ENCODE measurements around the gene TMEM218. TPM values are rescaled to one million over a fixed set of nuclear protein-coding genes. Genes with fewer than 3 reads are reported as not detected.

TMEM218 gene
- total and polyA plus RNA-seq, 2 donors (not counting 1 experiment from before 2014, with no cell fraction given): 20.7 to 31.7 TPM

- no peak overlapping the region for H3K27ac Mint-ChIP-seq
- no peaks in the 10 kb centered on the region for H3K4me1 Mint-ChIP-seq
- Histone ChIP-seq H3K4me1 (ENCODE audit: control insufficient read depth in 2 of 2, insufficient read depth in 2 of 2, low read length in 2 of 2) (no peaks in the 10 kb centered on the region), H3K9ac (ENCODE audit: low read length) (no peak overlapping the region), H3K27me3 (replicated peaks in 1 of 4; ENCODE audit: control extremely low read depth in 1 of 4, control insufficient read depth in 3 of 4, insufficient read depth in 4 of 4, low read length in 3 of 4) (no peaks in the 10 kb centered on the region), H3K4me3 (ENCODE audit: control extremely low read depth in 1 of 5, extremely low read depth in 1 of 5, insufficient read depth in 1 of 5, low read depth in 2 of 5, low read length in 4 of 5) (no peak overlapping the region), H3K9me3 (ENCODE audit: control extremely low read depth in 1 of 3, control insufficient read depth in 2 of 3, insufficient read depth in 1 of 3, low read length in 2 of 3) (peaks cover 0 to 1% (median 0%) of the 10 kb centered on the region in 3 donors), H3K36me3 (replicated peaks in 1 of 2; ENCODE audit: control extremely low read depth in 1 of 2, control insufficient read depth in 1 of 2, extremely low read depth in 1 of 2, insufficient read depth in 2 of 2, low read length in 1 of 2) (peaks cover 16 to 35% of the 10 kb centered on the region in 2 experiments), H3K79me2 (ENCODE audit: control insufficient read depth, insufficient read depth, low read length) (peaks cover 38% of the 10 kb centered on the region), H3K27ac (ENCODE audit: low read length in 2 of 2) (no peak overlapping the region), H4K20me1 (ENCODE audit: control insufficient read depth, insufficient read depth, low read length, poor library complexity, severe bottlenecking) (no peaks in the 10 kb centered on the region), H2AFZ (ENCODE audit: insufficient read depth, low read depth, low read length, poor library complexity, severe bottlenecking) (no peak overlapping the region), H3K4me2 (replicated peaks; ENCODE audit: low read depth, low read length, poor library complexity, severe bottlenecking) (no peak overlapping the region)
- ChIA-PET CTCF (no interaction called here), POLR2A (no interaction called here)
- no peak overlapping the region for H3K4me3 Mint-ChIP-seq
- TF ChIP-seq, protein P1, sequence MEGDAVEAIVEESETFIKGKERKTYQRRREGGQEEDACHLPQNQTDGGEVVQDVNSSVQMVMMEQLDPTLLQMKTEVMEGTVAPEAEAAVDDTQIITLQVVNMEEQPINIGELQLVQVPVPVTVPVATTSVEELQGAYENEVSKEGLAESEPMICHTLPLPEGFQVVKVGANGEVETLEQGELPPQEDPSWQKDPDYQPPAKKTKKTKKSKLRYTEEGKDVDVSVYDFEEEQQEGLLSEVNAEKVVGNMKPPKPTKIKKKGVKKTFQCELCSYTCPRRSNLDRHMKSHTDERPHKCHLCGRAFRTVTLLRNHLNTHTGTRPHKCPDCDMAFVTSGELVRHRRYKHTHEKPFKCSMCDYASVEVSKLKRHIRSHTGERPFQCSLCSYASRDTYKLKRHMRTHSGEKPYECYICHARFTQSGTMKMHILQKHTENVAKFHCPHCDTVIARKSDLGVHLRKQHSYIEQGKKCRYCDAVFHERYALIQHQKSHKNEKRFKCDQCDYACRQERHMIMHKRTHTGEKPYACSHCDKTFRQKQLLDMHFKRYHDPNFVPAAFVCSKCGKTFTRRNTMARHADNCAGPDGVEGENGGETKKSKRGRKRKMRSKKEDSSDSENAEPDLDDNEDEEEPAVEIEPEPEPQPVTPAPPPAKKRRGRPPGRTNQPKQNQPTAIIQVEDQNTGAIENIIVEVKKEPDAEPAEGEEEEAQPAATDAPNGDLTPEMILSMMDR (IDR thresholded peaks at IDR 0.05): no peak
- TF ChIP-seq EZH2 (IDR thresholded peaks at IDR 0.05; ENCODE audit: borderline replicate concordance, insufficient read depth, low read depth, low read length, poor library complexity, severe bottlenecking): no peak
- no peaks in the 10 kb centered on the region for H3K9me3 Mint-ChIP-seq (ENCODE audit: insufficient read depth)
- DNase-seq (no peak), ATAC-seq (ENCODE audit: low read depth) (no peak)
- H3K27me3 Mint-ChIP-seq: no peaks in the 10 kb centered on the region
- 96% methylated on average over 4 of the region's 7 CpGs for WGBS (ENCODE audit: insufficient coverage)
- intact Hi-C loops (cut with micrococcal nuclease): no loop called here
Observed at GRCh38 chr11:125102510-125102909, 8.9 kb downstream of the TMEM218 start.

- 92% methylated on average over 13 of the region's 19 CpGs for WGBS (ENCODE audit: insufficient coverage)
- H3K4me3 Mint-ChIP-seq: no peak overlapping the region
- H3K9ac ChIP-seq (ENCODE audit: low read length): no peak overlapping the region
- H3K9me3 ChIP-seq (ENCODE audit: control extremely low read depth in 1 of 3, control insufficient read depth in 2 of 3, insufficient read depth in 1 of 3, low read length in 2 of 3): peaks cover 0 to 1% (median 0%) of the 10 kb centered on the region in 3 donors
- H3K79me2 ChIP-seq (ENCODE audit: control insufficient read depth, insufficient read depth, low read length): peaks cover 36% of the 10 kb centered on the region
- no peaks in the 10 kb centered on the region for H3K27me3 ChIP-seq (replicated peaks in 1 of 4; ENCODE audit: control extremely low read depth in 1 of 4, control insufficient read depth in 3 of 4, insufficient read depth in 4 of 4, low read length in 3 of 4)
- H4K20me1 ChIP-seq (ENCODE audit: control insufficient read depth, insufficient read depth, low read length, poor library complexity, severe bottlenecking): no peaks in the 10 kb centered on the region
- H3K4me1 ChIP-seq (ENCODE audit: control insufficient read depth in 2 of 2, insufficient read depth in 2 of 2, low read length in 2 of 2): no peaks in the 10 kb centered on the region
- DNase-seq: no peak
- POLR2A ChIA-PET: no interaction called here
- no peak for ATAC-seq (ENCODE audit: low read depth)
- no peak overlapping the region for H3K27ac Mint-ChIP-seq
- H3K4me3 ChIP-seq (ENCODE audit: control extremely low read depth in 1 of 5, extremely low read depth in 1 of 5, insufficient read depth in 1 of 5, low read depth in 2 of 5, low read length in 4 of 5): no peak overlapping the region
- no peaks in the 10 kb centered on the region for H3K27me3 Mint-ChIP-seq
- TF ChIP-seq EZH2 (IDR thresholded peaks at IDR 0.05; ENCODE audit: borderline replicate concordance, insufficient read depth, low read depth, low read length, poor library complexity, severe bottlenecking): no peak
- TF ChIP-seq, protein P1 (IDR thresholded peaks at IDR 0.05): no peak
- no peaks in the 10 kb centered on the region for H3K9me3 Mint-ChIP-seq (ENCODE audit: insufficient read depth)
- intact Hi-C loops (cut with micrococcal nuclease): no loop called here
- H2AFZ ChIP-seq (ENCODE audit: insufficient read depth, low read depth, low read length, poor library complexity, severe bottlenecking): no peak overlapping the region
- no peak overlapping the region for H3K27ac ChIP-seq (ENCODE audit: low read length in 2 of 2)
- CTCF ChIA-PET: no interaction called here
- no peaks in the 10 kb centered on the region for H3K4me1 Mint-ChIP-seq
- H3K36me3 ChIP-seq (replicated peaks in 1 of 2; ENCODE audit: control extremely low read depth in 1 of 2, control insufficient read depth in 1 of 2, extremely low read depth in 1 of 2, insufficient read depth in 2 of 2, low read length in 1 of 2): peaks cover 18 to 40% of the 10 kb centered on the region in 2 experiments
- no peak overlapping the region for H3K4me2 ChIP-seq (replicated peaks; ENCODE audit: low read depth, low read length, poor library complexity, severe bottlenecking)
Observed at GRCh38 chr11:125102025-125102424, 9.4 kb downstream of the TMEM218 start.

Measured in B cell (primary cell).